GM08714 (cell line): ENCODE results near the gene INTS6L.

ENCODE experiments used
- H3K4me3 ChIP-seq: fragments of 200-500 bp; sonication (Bioruptor generic); 2 replicates; pipeline ENCODE4 v1.5.1; 2014; ENCODE audit warnings: mild to moderate bottlenecking, low read length, inconsistent platforms
- ZNF274 ChIP-seq: IDR thresholded peaks from 2 replicates; pipeline ENCODE4 v1.6.1; 2012; ENCODE audit warnings: mild to moderate bottlenecking, low read depth, low read length

The INTS6L gene

DNA sequence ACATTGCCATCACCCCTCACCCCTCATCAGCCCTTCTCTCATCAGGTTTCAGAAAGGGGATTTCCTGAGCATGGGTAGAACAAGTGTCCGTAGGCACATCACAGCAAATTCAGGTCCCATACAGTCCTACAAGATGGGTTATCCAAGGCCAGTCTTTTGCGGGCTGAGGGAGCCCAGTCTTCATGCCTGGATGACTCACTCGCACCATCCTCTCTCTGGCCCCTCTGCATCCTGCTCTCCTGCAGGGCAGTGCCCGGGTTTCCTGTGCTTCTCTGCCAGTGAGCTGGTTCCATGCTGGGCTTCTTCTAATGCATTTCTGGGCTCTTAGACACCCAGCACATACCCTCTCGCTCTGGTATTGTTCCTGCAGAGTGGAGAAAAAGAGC lies 7.3 kb upstream of the INTS6L start:
- no peak overlapping the region for H3K4me3 ChIP-seq
- no peak for TF ChIP-seq ZNF274

- TF ChIP-seq ZNF274: no peak
- no peak overlapping the region for H3K4me3 ChIP-seq
Measured at GRCh38 chrX:135516376-135516775, 4.1 kb upstream of the INTS6L start.

DNA sequence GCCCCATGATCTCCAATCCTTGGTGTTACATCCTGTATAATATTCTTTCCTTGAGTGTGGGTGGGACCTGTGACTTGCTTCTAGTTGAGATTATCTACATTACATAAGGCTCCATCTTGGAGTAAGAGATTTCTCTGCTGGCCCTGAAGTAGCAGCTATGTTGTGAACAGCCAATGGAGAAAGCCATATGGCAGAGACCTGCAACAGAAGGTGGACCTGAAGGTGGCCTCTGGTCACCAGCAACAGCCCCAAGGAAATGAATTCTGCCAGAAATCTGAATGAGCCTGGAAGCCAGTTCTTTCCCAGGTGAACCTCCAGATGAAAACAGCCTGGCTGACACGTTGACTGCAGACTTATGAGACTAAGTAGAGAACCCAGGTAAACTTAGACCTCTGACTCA lies 2.3 kb upstream of the INTS6L start:
- no peak for TF ChIP-seq ZNF274
- H3K4me3 ChIP-seq: no peak overlapping the region

- peak overlapping the region; percentile 59; the same call in 1 of the 2 replicates for H3K4me3 ChIP-seq
- TF ChIP-seq ZNF274: no peak
Measured at GRCh38 chrX:135520022-135520552, 373 bp upstream of the INTS6L start.

DNA sequence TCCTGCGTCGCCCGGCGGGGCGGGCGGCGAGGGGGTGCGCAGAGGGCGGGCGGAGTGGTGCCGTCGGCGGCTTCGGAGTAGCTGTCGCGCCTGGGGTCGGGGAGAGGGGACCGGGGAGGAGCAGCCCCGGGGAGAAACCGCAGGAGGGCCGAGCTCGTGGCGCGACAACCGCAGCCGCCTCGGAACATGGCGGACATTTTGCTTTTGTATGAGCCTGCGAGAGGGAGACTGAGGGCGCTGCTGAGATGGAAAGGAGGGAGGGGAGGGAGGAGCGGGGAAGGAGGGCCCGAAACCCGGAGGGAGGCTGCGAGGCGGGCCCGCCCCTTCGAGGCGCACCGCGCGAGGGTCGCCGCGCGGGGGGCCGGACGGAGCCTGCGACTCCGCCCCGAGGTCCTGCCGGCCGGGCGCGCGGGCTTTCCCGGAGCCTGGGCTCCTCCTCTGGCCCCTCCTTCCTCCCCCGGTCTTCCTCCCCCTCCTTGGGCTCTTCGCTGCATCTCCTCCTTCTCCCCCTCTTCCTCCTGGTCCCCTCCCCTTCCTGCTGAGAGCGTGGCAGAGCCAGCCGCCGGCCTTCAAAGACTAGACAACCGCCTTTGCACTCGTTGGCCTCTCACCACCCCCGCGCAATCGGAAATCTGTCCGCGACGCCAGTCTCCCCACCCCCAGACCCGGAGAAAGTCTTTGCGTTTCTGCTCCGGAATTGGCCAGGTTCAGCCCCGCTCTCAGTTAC lies 1.1 kb downstream of the INTS6L start:
- no peak for TF ChIP-seq ZNF274

DNA sequence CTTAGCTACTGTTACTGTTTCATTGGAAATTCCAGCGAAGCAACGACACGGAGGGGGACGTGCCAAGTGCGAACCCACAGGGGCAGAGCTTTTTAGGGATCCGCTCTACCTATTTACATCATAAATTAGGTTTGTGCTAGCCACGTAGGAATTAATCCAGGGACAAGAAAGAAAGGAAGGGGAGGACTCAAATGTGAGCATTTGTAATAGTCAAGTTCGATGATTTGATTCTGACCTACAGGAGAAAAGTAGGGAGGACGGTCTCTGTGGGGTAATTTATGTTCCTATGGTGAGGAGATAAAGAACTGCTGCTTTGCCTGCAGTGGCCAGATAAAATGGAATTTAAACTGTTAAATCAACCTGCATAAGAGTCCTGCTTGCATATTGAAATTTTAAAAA lies 1.7 kb downstream of the INTS6L start:
- peak overlapping the region; percentile 67 for H3K4me3 ChIP-seq
- no peak for TF ChIP-seq ZNF274

More for the DNA sequence above, 1.1 kb downstream of the INTS6L start:
- peak overlapping the region; percentile 76 for H3K4me3 ChIP-seq

DNA sequence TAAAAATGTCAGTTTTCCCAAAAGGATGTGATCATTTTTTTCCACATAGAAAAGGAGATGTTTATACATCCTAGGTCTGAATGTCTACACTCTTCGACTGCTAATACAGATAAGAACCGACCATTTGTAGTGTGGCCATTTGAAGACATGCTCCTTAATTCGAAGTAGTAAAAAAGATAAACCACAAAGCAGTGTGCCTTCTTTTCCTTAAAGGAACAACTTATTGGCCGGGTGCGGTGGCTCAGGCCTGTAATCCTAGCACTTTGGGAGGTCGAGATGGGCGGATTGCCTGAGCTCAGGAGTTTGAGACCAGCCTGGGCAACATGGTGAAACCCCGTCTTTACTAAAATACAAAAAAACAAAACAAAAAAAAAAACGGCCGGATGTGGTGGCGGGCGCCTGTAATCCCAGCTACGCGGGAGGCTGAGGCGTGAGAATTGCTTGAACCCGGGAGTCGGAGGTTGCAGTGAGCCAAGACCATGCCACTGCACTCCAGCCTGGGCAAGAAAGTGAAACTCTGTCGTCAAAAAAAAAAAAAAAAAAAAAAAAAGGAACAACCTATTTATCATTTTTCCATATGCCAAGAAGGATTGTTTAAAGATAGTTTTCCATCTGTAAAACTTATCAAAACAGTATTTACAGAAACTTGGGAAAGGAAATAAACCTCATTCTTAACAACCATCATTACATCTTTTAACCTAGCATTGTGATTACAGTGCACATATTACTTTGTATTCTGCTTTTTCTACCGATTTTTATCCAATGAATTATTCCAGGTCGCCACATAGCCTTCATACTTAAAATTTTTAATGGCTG lies 2.6 kb downstream of the INTS6L start:
- TF ChIP-seq ZNF274: no peak
- peak overlapping the region; percentile 67 for H3K4me3 ChIP-seq

DNA sequence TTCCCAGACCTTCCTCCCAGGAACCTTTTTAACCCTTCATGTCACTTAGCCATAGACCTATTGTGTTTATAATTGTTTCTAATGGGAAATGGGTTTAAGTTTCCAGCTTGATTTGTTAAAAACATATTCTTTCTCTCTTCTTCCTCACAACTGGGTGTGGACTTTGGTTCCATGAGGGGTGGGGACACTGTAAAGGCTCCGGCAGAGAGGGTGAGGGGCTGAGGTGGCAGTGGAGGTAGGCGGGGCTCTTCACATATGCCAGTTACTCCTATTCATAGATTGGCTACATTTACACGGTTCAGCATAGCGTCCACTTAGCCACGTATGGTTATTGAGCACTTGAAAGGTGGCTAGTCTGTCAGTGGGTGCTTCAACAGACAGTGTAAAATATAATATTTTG lies 7.8 kb downstream of the INTS6L start:
- no peak for TF ChIP-seq ZNF274
- H3K4me3 ChIP-seq: no peak overlapping the region

DNA sequence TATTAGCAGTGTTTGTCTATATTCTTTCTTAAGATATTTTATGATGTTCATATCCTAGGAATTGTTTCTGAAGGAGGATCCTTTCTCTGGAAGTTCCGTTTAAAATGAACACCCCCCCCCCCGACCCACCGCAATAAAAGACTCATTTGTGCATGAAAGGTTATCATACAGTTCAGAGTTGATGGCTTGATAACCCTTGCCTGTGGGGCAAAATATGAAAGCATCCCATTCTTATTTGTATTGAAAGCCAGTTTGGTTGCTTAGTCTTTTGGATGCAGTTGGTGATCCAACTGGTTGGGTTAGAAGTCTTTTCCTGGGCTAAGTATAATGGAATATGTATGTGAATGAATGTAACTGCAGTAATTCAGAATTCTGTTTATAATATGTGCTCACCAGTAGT lies 8.3 kb downstream of the INTS6L start:
- no peak for TF ChIP-seq ZNF274
- no peak overlapping the region for H3K4me3 ChIP-seq

DNA sequence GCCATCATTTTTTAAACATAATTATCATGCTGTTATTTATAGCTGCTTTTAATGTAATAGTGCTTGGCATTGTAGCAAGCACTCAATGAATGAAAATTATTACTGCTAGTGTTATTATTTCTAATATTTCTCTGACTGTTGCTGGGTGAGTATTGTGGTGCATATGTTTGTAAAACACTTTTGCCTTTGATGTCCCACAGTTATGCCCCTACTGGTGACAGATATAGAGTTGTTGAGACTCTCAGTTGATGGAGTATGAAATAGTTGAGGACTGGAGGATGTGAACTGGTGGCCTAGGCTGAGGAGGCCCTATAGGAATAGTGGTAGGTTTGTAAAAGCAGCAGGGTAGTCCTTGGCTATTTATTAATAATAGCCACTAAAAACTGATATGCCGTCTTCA lies 9.6 kb downstream of the INTS6L start:
- no peak for TF ChIP-seq ZNF274
- no peak overlapping the region for H3K4me3 ChIP-seq

DNA sequence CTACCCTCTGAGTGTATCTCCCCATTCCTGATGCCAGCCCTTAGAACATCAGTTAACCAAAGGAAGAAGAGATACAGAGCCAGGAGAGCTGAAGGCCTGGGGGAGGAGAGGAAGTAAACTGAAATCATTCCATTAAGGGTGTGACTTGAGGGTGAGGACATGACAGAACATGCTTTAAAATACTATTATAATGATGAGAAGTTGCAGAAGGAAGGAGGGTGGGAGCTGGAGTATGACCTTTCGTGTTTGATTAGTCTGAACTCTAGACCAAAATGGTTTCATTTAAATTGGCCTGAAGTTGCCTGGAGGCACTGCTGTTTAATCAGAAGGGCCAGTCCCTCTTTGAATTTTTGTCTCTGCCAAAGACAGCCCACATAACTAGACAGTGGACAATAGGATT lies 11.4 kb downstream of the INTS6L start:
- no peak for TF ChIP-seq ZNF274
- H3K4me3 ChIP-seq: no peak overlapping the region

DNA sequence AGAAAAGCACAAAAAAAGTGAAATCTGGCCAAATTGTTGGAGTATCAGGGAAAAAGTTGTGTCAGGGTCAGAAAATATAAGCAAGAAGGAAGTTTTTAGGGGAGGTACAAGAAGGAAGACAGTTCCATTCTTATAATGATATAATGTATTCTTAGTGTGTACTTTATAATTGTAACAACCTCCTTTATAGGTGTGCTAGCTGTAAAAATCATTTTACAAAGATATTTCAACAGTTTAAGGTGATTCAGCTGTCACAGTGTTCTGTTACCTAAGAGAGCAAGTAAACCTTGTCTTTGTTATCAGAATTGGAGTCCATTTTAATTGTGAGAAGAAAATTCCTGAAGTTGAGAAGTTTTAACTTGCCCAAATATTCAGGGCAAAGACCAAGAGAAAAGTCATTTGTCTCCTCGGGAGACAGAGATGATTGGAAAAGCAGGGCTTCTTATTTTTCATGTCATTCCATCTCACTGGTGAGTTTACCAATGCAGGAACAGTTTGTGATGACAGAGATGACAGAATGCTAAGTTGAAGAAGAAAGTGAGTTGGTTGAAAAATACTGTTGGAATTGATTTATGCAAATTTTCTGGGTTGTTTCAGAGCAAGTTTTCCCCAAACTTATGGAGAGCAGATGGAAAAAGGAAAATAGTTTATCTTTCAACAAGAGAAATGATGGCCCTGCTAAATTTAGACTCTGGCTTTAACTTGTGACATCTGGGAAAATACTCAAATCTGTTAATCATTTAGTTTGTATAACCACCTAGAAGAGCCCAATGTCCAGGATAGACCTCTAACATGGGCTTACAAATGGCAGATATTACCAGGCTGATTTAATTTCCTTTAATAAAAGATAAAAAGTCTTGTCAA lies 14.8 kb downstream of the INTS6L start:
- TF ChIP-seq ZNF274: no peak
- no peak overlapping the region for H3K4me3 ChIP-seq

- no peak overlapping the region for H3K4me3 ChIP-seq
- TF ChIP-seq ZNF274: no peak
Measured at GRCh38 chrX:135536877-135537276, 16.4 kb downstream of the INTS6L start.

- no peak for TF ChIP-seq ZNF274
- no peak overlapping the region for H3K4me3 ChIP-seq
Measured at GRCh38 chrX:135541351-135541750, 20.9 kb downstream of the INTS6L start.

DNA sequence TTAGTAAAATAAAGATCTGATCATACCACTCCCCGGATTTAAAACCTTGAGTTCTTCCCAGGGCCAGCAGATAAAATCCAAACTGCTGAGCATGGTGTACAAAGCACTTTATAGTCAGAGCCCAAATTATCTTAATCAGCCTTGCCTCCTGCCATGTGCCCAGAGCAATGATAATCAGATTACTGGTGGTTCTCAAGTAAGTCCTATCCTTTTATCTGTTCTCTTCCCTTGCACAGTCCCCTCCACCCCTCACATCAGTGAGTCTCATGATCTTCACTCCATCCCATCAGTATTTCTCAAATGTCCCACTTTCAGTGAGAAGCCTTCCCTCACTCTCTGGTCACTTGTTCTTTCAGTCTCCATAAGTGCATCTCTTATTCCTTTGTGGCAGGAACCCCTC lies 22.7 kb downstream of the INTS6L start:
- H3K4me3 ChIP-seq: no peak overlapping the region
- no peak for TF ChIP-seq ZNF274
